DOHH2 (cell line): Measurements from ENCODE around the gene UBAC2.

ENCODE experiments used
- H3F3A ChIP-seq: fragments of 200-600 bp; sonication (generic), shearing (Covaris generic); 2 replicates; pipeline ENCODE4 v1.6.0; 2016; ENCODE audit warnings: antibody characterized with exemption, mild to moderate bottlenecking; ENCODE audit not compliant: control insufficient read depth, insufficient read depth
- H3K27ac ChIP-seq: fragments of 200-600 bp; sonication (generic); 2 replicates; pipeline ENCODE4 v1.5.1; 2014; ENCODE audit warnings: low read depth, mild to moderate bottlenecking, low read length, moderate library complexity
- H3K27me3 ChIP-seq: fragments of 200-600 bp; sonication (generic); 2 replicates; pipeline ENCODE4 v1.6.1; 2014; ENCODE audit warnings: mild to moderate bottlenecking, low read length, mixed read lengths; ENCODE audit not compliant: control insufficient read depth
- H3K36me3 ChIP-seq: fragments of 200-600 bp; sonication (generic); 2 replicates; pipeline ENCODE4 v1.6.1; 2014; ENCODE audit warnings: mild to moderate bottlenecking, low read length, moderate library complexity, mixed read lengths; ENCODE audit not compliant: control insufficient read depth
- H3K4me1 ChIP-seq: fragments of 200-600 bp; sonication (generic); 2 replicates; pipeline ENCODE4 v1.6.1; 2014; ENCODE audit warnings: mild to moderate bottlenecking, low read length, mixed read lengths; ENCODE audit not compliant: control insufficient read depth
- H3K4me2 ChIP-seq: fragments of 200-600 bp; sonication (generic); 2 replicates; pipeline ENCODE4 v1.6.0; 2014; ENCODE audit warnings: mild to moderate bottlenecking, low read length, moderate library complexity
- H3K4me3 ChIP-seq: fragments of 200-600 bp; sonication (generic); 2 replicates; pipeline ENCODE4 v1.5.1; 2014; ENCODE audit warnings: mild to moderate bottlenecking, low read length, mixed read lengths
- H3K79me2 ChIP-seq: fragments of 200-600 bp; sonication (generic); 2 replicates; pipeline ENCODE4 v1.6.1; 2014; ENCODE audit warnings: mild to moderate bottlenecking, low read length, mixed read lengths; ENCODE audit not compliant: control insufficient read depth
- H3K9me2 ChIP-seq: fragments of 200-600 bp; sonication (generic); replicated peaks from 2 replicates; pipeline ENCODE4 v1.6.1; 2014; ENCODE audit warnings: mild to moderate bottlenecking, low read length, mixed read lengths; ENCODE audit not compliant: control insufficient read depth
- H3K9me3 ChIP-seq: fragments of 200-600 bp; sonication (generic); 2 replicates; pipeline ENCODE4 v1.6.1; 2014; ENCODE audit warnings: antibody characterized with exemption, low read length, mixed read lengths; ENCODE audit not compliant: control insufficient read depth, insufficient read depth
- H4K20me1 ChIP-seq: fragments of 200-600 bp; sonication (generic); 2 replicates; pipeline ENCODE4 v1.6.0; 2014; ENCODE audit warnings: low read depth, mild to moderate bottlenecking, antibody characterized with exemption, low read length, moderate library complexity; ENCODE audit not compliant: control insufficient read depth, insufficient read depth
- EZH2phosphoT487 ChIP-seq: fragments of 200-600 bp; sonication (generic); IDR thresholded peaks from 2 replicates; pipeline ENCODE4 v1.6.1; 2017; ENCODE audit warnings: borderline replicate concordance, mild to moderate bottlenecking, antibody characterized with exemption, low read length, moderate library complexity, mixed read lengths
- TF ChIP-seq, protein P1 (sequence below): fragments of 200-600 bp; sonication (generic); IDR thresholded peaks from one replicate; pipeline ENCODE4 v1.5.1; 2014; ENCODE audit warnings: antibody characterized with exemption, mild to moderate bottlenecking, low read depth, low read length; ENCODE audit not compliant: poor library complexity, severe bottlenecking

UBAC2 gene

DNA sequence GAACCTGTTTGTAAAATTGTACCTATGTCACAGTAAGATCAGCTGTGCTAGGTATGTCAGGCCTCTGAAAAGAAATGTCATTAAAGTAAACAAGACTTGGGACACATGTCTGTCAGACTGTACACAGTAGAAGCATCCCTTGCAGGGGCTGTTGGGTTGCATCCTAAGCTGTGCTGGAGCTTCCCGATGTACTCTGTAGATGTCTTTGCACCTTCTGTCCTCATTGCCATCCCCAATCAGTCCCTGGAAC, 155.3 kb downstream of the UBAC2 start:
- Histone ChIP-seq H3K4me3 (no peak overlapping the region), H3K4me1 (no peaks in the 10 kb centered on the region), H3K4me2 (no peak overlapping the region), H4K20me1 (0 out of 2 replicates have a peak, but pooled peaks cover 3% of the 10 kb centered on the region), H3K9me3 (no peaks in the 10 kb centered on the region), H3K27me3 (no peaks in the 10 kb centered on the region), H3K9me2 (no peaks in the 10 kb centered on the region), H3K36me3 (peaks cover 22% of the 10 kb centered on the region), H3K79me2 (no peaks in the 10 kb centered on the region), H3F3A (no peaks in the 10 kb centered on the region), H3K27ac (no peak overlapping the region)
- no peak for TF ChIP-seq EZH2phosphoT487
- TF ChIP-seq, protein P1, sequence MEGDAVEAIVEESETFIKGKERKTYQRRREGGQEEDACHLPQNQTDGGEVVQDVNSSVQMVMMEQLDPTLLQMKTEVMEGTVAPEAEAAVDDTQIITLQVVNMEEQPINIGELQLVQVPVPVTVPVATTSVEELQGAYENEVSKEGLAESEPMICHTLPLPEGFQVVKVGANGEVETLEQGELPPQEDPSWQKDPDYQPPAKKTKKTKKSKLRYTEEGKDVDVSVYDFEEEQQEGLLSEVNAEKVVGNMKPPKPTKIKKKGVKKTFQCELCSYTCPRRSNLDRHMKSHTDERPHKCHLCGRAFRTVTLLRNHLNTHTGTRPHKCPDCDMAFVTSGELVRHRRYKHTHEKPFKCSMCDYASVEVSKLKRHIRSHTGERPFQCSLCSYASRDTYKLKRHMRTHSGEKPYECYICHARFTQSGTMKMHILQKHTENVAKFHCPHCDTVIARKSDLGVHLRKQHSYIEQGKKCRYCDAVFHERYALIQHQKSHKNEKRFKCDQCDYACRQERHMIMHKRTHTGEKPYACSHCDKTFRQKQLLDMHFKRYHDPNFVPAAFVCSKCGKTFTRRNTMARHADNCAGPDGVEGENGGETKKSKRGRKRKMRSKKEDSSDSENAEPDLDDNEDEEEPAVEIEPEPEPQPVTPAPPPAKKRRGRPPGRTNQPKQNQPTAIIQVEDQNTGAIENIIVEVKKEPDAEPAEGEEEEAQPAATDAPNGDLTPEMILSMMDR, result no peak

DNA sequence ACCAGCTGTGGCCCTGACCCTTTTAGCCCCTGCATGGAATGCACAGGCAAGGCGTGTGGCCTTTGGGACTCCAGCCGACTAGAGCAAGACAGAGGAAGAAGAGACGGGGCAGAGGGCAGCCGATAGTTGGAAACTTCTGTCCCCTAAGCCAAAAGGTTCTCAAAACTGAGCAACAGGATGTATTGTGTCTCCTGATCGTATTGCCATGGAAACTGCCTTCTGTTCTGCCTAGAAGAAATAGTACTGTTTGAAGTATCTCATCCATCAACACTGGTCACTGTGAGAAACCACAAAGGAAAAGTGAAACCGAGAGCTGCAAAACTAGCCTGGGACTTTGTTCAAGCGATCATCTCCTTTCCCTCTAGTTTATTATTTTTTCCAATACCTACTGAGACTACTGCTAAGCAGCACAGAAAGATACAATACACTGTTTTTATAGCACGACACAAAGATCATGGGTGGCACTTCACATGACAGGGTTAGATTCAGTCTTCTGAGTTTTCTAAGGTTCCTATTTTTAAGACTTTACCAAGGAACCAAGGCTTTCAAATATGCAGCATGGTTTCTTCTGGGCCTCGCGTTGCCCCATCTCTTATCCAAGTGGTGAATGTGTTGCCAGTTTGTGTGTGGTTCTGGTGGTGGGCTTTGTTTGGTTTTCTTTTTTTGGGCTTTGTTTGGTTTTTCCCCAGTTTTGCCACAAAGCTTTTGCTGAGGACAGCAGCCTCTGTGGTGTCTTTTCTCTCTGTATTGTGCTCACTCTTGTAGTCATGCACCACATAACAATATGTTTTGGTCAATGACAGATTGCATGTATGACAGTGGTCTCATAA, 155.8 kb downstream of the UBAC2 start:
- TF ChIP-seq, protein P1, result no peak
- Histone ChIP-seq H3K4me3 (no peak overlapping the region), H4K20me1 (0 out of 2 replicates have a peak, but pooled peaks cover 3% of the 10 kb centered on the region), H3K4me1 (no peaks in the 10 kb centered on the region), H3F3A (no peaks in the 10 kb centered on the region), H3K27me3 (no peaks in the 10 kb centered on the region), H3K79me2 (no peaks in the 10 kb centered on the region), H3K9me2 (no peaks in the 10 kb centered on the region), H3K27ac (no peak overlapping the region), H3K4me2 (no peak overlapping the region), H3K9me3 (no peaks in the 10 kb centered on the region), H3K36me3 (peaks cover 22% of the 10 kb centered on the region)

DNA sequence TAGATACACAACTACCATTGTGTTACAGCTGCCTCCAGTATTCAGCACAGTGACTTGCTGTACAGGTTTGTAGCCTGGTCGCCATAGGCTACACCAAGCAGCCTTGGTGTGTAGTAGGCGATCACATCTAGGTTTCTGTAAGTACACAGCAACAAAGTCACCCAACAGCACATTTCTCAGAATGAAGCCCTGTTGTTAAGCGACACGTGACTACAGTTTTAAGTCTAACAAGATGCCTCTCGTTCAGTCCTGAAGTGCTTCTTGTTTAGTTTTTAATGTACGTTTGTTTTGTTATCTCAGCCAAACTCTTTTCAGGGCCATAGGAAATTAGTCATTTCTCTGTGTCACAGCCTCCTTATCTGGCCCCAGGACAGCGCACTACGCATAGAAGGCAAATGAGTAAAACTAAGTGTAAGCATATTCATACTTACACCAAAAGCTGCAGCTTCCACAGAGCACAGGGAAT, 156.5 kb downstream of the UBAC2 start:
- Histone ChIP-seq H3K36me3 (peaks cover 22% of the 10 kb centered on the region), H3K9me2 (no peaks in the 10 kb centered on the region), H3F3A (no peaks in the 10 kb centered on the region), H3K27me3 (no peaks in the 10 kb centered on the region), H3K4me2 (no peak overlapping the region), H3K79me2 (no peaks in the 10 kb centered on the region), H3K4me3 (no peak overlapping the region), H3K9me3 (no peaks in the 10 kb centered on the region), H3K4me1 (no peaks in the 10 kb centered on the region), H3K27ac (no peak overlapping the region), H4K20me1 (no peaks in the 10 kb centered on the region)
- TF ChIP-seq EZH2phosphoT487, result no peak
- TF ChIP-seq, protein P1, result no peak
